Mesangial cell (primary cell): ENCODE results near the gene HLCS. TPM values are rescaled to one million over a fixed set of nuclear protein-coding genes. Genes with fewer than 3 reads are reported as not detected.

ENCODE experiments used
- total RNA-seq: library from RNA; depleted of rRNA; stranded (reverse); fragments of >200 nt; gene quantifications from 2 replicates; pipeline ENCODE4 v1.2.3, GENCODE V29; 2015

The HLCS gene
- 20.7 and 27.4 TPM in 2 replicates for total RNA-seq

DNA sequence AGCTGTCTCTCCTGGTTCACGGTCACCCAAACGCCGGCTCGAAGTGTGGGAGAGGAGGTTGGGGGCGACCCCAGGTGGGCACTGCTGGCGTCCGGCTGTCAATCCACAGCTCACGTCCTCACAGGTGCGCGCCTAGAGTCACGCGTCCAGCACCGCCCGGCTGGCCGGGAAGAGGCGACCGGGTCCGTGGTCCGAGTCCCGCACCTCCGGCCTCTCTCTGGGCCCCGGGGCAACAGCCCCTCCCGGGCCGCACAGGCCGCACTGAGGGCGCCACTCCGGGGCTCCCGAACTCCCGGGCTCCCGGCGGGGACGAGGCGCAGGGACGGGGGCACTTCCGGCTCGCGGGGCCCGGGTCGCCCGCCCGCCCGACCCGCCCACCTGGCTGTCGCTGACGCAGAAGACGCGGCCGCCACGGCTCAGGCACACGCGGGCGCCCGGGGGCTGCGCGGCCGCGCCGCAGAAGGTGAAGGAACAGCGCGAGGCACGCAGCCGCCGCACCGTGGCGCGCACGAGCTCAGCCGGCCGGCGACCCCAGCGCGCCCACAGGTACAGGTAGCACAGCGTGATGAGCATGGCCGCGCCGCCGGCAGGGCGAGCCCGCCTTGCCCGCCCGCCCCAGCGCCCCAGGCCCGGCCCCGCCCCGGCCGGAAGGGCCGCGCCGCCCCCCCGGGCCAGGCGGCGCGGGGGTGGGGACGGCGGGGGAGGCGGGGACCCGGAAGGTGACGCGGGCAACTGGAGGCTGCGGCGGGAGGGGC is at the start of gene HLCS:
HLCS (minus strand) TSS at position 604 of the 755 bp plus-strand sequence; CDS start at position 573, 31 bp downstream.

DNA sequence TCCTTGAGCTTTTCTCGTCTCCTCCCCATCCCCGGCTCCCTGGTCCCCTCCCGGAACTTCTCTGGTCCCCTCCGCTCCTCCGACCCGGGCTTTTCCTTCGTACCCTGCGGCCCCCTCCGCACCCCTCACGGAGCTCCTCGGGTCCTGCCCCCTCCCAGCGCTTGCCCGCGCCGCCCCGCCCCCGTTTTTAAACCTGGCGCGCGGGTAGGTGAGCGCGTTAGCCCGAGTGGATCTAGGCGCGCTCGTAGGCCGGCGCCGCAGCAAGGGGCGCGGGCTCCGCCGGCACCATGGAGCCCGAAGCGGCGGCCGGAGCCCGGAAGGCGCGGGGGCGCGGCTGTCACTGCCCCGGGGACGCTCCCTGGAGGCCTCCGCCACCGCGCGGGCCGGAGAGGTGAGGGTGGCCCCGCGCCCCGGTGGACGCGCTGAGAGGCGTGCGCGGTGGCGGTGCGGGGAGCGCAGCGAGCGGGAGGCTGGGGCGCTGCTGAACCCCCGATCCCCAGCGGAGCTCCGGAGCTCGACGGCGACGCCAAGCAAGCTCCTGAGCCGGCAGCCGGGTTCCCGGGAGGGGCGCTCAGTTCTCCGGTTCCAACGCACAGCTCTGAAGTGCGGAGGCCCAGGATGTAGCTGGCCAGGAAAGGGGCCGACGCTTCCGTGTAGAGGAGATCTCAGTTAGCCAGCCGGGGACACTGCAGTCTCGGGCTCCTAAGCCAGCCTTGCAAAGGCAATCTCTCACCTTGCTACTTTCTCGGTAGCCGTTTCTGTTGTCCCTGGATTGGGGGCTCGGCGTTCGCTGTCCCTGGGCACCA is 40.2 kb upstream of the HLCS start, which contains the start of gene RIPPLY3:
RIPPLY3 (plus strand) TSS at position 217 of the 806 bp plus-strand sequence; CDS start at position 288, 71 bp downstream.

Other genes starting within 250 kb of the HLCS start
- 0.16 and 0.51 TPM in 2 replicates for gene RIPPLY3, start 40.0 kb upstream of the HLCS start, total RNA-seq
- 12.1 and 13.4 TPM in 2 replicates for gene PIGP, start 106.4 kb upstream of the HLCS start, total RNA-seq
- gene TTC3, start 106.6 kb upstream of the HLCS start, total RNA-seq, result 89.3 and 134 TPM in 2 replicates